MCF 10A (cell line): ENCODE results near the gene NUP210L. TPM values are rescaled to one million over a fixed set of nuclear protein-coding genes. Genes with fewer than 3 reads are reported as not detected.
A peak's percentile ranks its signal among the peaks of the same experiment; 100 is the strongest.

ENCODE experiments used
- BruUV-seq: library from RNA; stranded (reverse); fragments of 400-500 nt; replicated peaks from 2 replicates; lab custom pipeline; 2021; lab: Mats Ljungman, UMichigan
- CTCF ChIA-PET: fragments of 300-600 bp; sonication (Branson Sonifier 250); formaldehyde crosslinking; extraction: SDS; loops from one replicate; lab custom pipeline; 2021; ENCODE audit warnings: antibody characterized with exemption, inconsistent platforms; lab: Yijun Ruan, JAX
- POLR2A ChIA-PET: fragments of 300-600, 350-650 bp; sonication (Branson Sonifier 250); formaldehyde crosslinking; extraction: SDS; loops from one replicate; lab custom pipeline; 2020; ENCODE audit warnings: antibody characterized with exemption, inconsistent platforms; lab: Yijun Ruan, JAX
- DNase-seq: peaks from one replicate; pipeline ENCODE4 v3.0.0-alpha.2; 2018; ENCODE audit not compliant: unreplicated experiment
- H3K27ac Mint-ChIP-seq: one replicate; pipeline ENCODE4 v1.8.0; 2022; ENCODE audit warnings: mild to moderate bottlenecking, low read depth, mixed read lengths; ENCODE audit not compliant: unreplicated experiment
- H3K27me3 Mint-ChIP-seq: one replicate; pipeline ENCODE4 v1.8.0; 2022; ENCODE audit warnings: mixed read lengths; ENCODE audit not compliant: insufficient read depth, unreplicated experiment
- H3K36me3 Mint-ChIP-seq: one replicate; pipeline ENCODE4 v1.8.0; 2022; ENCODE audit warnings: mild to moderate bottlenecking, moderate library complexity, mixed read lengths; ENCODE audit not compliant: insufficient read depth, unreplicated experiment
- H3K4me1 Mint-ChIP-seq: one replicate; pipeline ENCODE4 v1.8.0; 2022; ENCODE audit warnings: mixed read lengths; ENCODE audit not compliant: insufficient read depth, unreplicated experiment
- H3K4me3 Mint-ChIP-seq: one replicate; pipeline ENCODE4 v1.8.0; 2022; ENCODE audit warnings: mild to moderate bottlenecking, moderate library complexity, mixed read lengths; ENCODE audit not compliant: unreplicated experiment
- H3K9me3 Mint-ChIP-seq: one replicate; pipeline ENCODE4 v1.8.0; 2022; ENCODE audit warnings: mixed read lengths; ENCODE audit not compliant: unreplicated experiment
- CTCF ChIP-seq: fragments of 200-600 bp; IDR thresholded peaks from one replicate; pipeline ENCODE4 v1.8.0; 2022; ENCODE audit warnings: antibody characterized with exemption, mild to moderate bottlenecking; ENCODE audit not compliant: unreplicated experiment
- intact Hi-C: fragments of 100-400 bp; cut with micrococcal nuclease; formaldehyde crosslinking; loops from 2 replicates; pipeline ENCODE4 v1.14.1; 2022
- total RNA-seq: library from RNA; stranded (reverse); gene quantifications from 2 replicates; pipeline ENCODE4 v1.2.3, GENCODE V29; 2022

NUP210L gene
- total RNA-seq, 1 experiment from 2014 or later, result 0.05 TPM

- H3K9me3 Mint-ChIP-seq, result no peaks in the 10 kb centered on the region
- H3K27ac Mint-ChIP-seq, result no peak overlapping the region
- CTCF ChIA-PET, result interaction anchor here (1.0 kb wide), 1 partner anchor 192 kb away, joined by 3 read pairs; no protein-coding TSS in a partner anchor
- intact Hi-C loops, result no loop called here
- no peak for TF ChIP-seq CTCF
- peaks cover 47% of the 10 kb centered on the region for H3K36me3 Mint-ChIP-seq
- DNase-seq, result no peak
- no peak overlapping the region for H3K4me3 Mint-ChIP-seq
- H3K4me1 Mint-ChIP-seq, result peaks cover 29% of the 10 kb centered on the region
- BruUV-seq, result no TSS peak
- POLR2A ChIA-PET, result interaction anchor here (0.6 to 9.6 kb wide), 6 partner anchors 11 to 891 kb away, joined by 3 to 647 read pairs (median 4); partner anchors contain the start of genes CREB3L4, CRTC2, DENND4B and RAB13
- H3K27me3 Mint-ChIP-seq, result no peaks in the 10 kb centered on the region
Observed at GRCh38 chr1:153973525-153973924, 181.3 kb downstream of the NUP210L start.

DNA sequence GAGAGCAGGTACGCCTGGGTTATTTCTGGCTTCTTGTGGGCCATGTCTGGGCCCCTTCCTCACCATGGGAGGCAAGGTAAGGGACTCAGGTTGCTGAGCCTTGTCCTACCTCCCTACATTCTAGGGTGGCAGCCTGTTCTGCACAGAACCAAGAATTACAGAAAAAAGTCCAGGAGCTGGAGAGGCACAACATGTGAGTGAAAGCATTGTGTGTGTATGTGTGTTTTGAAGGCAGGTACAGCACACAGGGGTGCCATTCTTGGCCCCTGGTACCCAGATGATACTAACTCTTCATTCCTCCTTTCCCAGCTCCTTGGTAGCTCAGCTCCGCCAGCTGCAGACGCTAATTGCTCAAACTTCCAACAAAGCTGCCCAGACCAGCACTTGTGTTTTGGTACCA is 181.8 kb downstream of the NUP210L start:
- intact Hi-C loops, result no loop called here
- BruUV-seq, result no TSS peak
- Mint-ChIP-seq H3K27ac (no peak overlapping the region), H3K36me3 (peaks cover 50% of the 10 kb centered on the region), H3K4me3 (no peak overlapping the region), H3K9me3 (no peaks in the 10 kb centered on the region), H3K27me3 (no peaks in the 10 kb centered on the region), H3K4me1 (peaks cover 28% of the 10 kb centered on the region)
- no peak for TF ChIP-seq CTCF
- DNase-seq, result no peak
- ChIA-PET POLR2A (interaction anchor here (0.6 to 9.6 kb wide), 4 partner anchors 10 to 48 kb away, joined by 3 to 647 read pairs (median 126); partner anchors contain the start of genes CREB3L4, CRTC2, DENND4B and RAB13), CTCF (interaction anchor here (1.0 kb wide), 1 partner anchor 191 kb away, joined by 3 read pairs; no protein-coding TSS in a partner anchor)

GRCh38 chr1:153970346-153970745 is 184.5 kb downstream of the NUP210L start:
- H3K36me3 Mint-ChIP-seq, result peaks cover 44% of the 10 kb centered on the region
- no peak overlapping the region for H3K27ac Mint-ChIP-seq
- H3K27me3 Mint-ChIP-seq, result no peaks in the 10 kb centered on the region
- ChIA-PET CTCF (interaction anchor here (0.6 to 5.2 kb wide), 3 partner anchors 8 to 358 kb away, joined by 3 to 45 read pairs (median 4); partner anchors contain the start of genes RAB13 and S100A16), POLR2A (interaction anchor here (0.6 kb wide), 1 partner anchor 10 kb away, joined by 3 read pairs; no protein-coding TSS in a partner anchor)
- H3K4me3 Mint-ChIP-seq, result no peak overlapping the region
- TF ChIP-seq CTCF, result no peak
- H3K4me1 Mint-ChIP-seq, result peaks cover 27% of the 10 kb centered on the region
- intact Hi-C loops, result no loop called here
- DNase-seq, result no peak
- H3K9me3 Mint-ChIP-seq, result no peaks in the 10 kb centered on the region
- BruUV-seq, result no TSS peak

DNA sequence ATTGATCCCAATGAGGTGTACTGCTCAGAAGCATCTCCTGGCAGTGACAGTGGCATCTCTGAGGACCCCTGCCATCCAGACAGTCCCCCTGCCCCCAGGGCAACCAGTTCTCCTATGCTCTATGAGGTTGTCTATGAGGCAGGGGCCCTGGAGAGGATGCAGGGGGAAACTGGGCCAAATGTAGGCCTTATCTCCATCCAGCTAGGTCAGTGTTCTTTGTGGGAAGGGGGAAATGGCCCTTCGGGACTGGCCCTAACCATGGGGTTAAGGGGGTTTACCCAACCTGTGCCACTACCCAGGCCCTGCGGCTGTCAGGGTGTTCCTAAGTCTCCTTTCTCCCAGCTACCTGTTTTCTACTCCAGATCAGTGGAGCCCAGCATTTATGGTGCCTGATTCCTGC is 185.9 kb downstream of the NUP210L start:
- no peak for DNase-seq
- Mint-ChIP-seq H3K9me3 (no peaks in the 10 kb centered on the region), H3K4me3 (peak overlapping the region; percentile 95), H3K4me1 (peaks cover 33% of the 10 kb centered on the region), H3K36me3 (peaks cover 30% of the 10 kb centered on the region), H3K27me3 (no peaks in the 10 kb centered on the region), H3K27ac (peak overlapping the region; percentile 94)
- ChIA-PET CTCF (interaction anchor here (0.5 to 5.2 kb wide), 8 partner anchors 8 to 457 kb away, joined by 3 to 45 read pairs (median 6); partner anchors contain the start of genes JTB and RAB13), POLR2A (interaction anchor here (4.2 to 16.6 kb wide), 5 partner anchors 8 to 187 kb away, joined by 37 to 647 read pairs (median 358); partner anchors contain the start of genes CRTC2, DENND4B, GATAD2B and JTB)
- no peak for TF ChIP-seq CTCF
- intact Hi-C loops, result no loop called here
- no TSS peak for BruUV-seq
